Measurements from ENCODE around the gene MARCHF11.

Gene MARCHF11

DNA sequence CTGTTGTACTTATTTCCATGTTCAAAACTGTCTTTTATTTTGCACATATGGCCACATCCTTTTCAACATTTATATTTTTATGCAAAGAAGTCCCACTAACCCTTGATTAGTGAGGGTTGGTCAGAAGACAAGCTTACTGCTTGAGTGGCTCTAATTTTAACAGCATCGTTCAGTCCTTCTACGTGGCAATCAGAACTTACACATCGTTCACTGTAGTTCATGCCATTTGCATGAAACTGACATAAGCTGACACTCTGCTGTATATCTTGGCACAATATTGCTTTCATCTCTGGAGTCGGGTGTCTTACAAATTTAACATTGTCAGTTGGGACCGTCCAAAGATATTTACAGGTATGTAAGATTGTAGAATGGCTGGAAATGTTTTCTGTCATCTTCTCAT is 50.6 kb downstream of the MARCHF11 start:
- no peak for DNase-seq

DNA sequence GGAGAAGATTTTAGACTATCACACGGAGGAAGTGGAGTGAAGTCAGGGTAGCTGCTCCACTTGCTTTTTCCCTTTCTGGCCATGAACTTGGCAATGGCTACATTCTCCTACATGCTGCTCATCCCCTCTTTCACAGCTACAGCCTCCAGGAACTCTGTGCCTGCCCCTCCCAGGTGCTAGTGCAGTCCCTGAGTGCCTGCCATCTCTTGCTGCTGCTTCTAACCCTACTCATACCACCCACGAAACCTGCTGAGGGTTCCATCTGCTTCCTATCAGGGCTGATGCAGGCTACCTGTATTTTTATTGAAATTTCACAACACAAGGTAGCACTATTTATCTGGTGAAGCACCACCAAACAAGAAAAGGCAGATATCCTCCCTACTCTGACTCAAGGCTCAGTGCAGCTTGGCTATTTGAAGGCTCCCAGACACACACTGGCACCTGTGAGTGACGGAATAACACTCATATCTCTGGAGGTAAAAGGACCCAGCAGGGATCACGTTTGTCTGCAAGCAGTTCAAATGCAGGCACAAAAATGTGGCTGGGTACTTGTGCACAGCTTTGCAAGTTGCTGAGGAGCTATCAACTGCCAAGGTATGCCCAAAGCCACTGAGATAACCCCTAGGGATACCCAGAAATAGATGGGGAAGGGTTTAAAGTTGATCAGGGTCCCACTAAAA is 51.6 kb downstream of the MARCHF11 start:
- no peak for DNase-seq

DNA sequence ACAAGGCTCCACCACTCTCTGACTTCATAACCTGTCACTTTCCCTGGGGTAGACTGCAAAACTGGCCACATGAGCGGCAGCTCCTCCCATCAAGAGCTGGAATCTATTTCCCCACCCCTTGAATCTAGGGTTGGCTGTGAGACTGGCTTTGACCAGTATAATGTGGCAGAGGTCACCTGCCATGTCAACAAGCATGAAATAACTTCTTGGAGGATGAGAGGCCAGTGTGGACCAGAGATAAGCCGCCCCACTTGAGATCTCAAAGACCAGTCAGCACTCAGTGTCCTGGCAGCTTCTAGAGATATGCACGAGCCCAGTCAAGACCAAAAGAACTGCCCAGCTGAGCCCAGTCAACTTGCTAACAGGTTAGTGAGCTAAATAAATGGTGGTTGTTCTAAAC is 59.0 kb downstream of the MARCHF11 start:
- no peak for DNase-seq

DNA sequence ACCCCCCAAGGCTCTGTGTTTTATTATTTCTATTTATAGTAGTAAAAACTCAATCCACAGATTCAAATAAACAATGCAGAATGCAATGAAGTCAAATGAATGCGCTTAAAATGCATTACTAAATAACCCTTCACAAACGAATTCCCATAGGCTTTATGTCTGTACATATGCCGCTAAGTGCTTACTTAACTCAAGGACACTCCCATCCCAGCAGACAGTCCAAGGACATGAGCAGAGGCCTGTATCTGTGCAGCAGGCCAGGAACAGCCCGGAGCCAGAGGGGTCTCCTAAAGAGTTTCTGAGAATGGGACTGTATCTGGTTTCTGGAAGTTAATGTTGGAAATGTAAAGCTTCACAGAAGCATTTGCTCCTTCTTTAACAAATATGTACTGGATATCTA is 59.8 kb downstream of the MARCHF11 start:
- no peak for DNase-seq

DNA sequence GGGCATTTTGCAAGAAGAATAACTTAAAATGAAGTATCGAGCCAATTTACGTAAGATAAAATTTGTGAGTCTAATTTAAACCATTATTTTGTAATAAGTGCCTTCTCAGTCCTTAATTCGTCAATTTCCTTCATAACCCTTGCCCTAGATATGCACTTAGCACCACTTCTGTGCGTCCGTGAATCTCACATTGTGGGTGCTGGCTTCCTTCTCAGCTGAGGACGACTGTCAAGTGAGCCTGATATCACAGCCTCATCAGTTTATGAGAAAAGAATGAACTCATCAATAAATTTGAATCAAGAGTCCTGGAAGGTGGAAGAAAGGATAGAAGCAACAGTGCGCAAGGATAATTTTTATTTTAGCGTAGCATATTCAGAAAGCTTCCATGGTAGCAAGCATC is 64.5 kb downstream of the MARCHF11 start:
- DNase-seq = no peak

DNA sequence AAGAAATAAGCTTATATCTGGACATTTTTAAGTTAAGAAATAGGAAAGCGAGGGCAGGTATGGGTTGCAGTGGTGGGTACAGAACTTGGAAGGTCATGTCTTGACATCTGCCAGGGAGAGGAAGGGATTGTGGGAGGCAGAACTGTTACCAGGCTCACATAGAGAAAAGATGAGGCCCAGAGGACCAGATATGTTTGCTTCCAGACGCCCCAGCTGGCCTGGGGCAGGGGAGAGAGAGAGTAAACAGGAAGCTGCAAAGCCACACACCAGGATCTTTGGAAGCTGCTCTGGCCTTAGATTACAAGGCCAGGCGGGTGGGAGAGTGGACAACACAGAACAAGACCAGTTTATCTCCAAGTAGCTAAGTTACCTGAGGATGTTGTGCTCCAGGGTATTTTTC is 71.2 kb downstream of the MARCHF11 start:
- DNase-seq = no peak

DNA sequence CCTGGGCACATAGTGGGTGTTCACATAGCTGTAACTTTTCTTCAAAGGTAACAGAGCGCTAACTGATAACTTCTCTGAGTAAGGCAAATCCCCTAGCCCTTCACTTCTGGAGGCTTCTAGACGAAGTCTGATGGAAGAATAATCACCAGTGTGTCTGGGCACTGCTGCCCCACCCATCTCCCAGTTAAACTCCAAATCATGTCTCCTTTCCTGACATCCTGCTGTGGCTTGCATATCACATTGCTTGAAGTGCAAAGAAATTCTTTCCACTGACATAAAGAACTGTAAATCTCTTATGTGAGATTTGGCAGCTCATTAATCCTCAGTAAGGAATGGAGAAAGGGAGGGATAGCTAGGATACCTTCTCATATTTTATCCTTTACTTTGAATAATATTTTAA is 74.6 kb downstream of the MARCHF11 start:
- no peak for DNase-seq

DNA sequence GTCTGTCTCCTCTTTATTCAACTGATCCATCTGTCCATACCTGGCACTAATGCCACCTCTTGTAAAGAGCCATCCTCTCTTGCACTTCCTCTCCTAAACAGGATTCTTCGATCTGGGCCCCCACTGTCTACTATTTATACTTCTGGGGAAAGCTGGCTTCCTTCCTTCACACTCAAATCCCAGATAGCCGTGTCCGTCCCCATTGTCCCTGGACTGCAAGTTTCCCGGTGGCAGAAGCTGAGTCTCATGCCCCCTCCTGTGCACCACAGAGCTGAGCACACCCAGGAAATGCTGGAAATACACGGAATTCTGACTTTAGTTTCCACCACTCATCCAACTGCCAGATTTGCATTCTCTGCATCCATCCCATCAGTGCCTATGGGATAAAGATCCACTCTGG is 84.0 kb downstream of the MARCHF11 start:
- DNase-seq = no peak

DNA sequence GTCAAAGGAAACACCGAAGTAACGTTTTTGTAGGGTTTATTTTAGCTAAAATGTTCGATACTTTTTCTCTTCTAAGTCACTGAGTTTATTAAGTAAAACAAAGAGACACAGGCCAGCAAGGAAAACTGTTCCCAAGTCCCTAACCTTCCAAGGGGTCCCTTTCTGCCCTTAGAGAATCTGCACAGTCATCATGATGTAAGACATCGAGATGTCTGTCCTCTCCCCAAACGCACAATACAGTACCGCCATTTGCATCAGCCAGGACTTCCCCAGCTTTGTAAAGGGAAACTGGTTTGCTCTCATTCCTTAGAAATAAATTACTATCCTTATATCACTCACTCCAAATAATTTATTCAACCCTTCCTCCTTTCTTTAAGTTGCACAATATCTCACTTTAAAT is 89.3 kb downstream of the MARCHF11 start:
- DNase-seq = no peak

DNA sequence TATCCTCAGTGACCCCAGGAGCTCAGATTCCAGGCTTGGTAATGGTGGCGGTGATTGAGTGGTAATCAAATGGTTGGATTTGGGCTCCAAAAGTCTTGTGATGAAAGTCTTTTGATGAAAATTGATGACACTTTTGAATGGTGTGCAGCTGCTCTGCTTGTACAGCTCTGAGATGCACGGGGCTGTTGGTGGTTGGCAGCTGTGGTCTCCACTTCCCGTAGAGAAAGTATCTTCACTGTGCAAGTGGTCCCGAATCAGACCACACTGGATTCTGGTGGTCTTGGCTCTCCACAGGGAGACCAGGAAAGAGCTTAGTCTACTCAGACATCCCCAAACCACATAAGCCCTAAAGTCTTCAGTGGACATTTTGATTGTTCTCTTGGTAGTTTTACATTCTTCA is 96.6 kb downstream of the MARCHF11 start:
- DNase-seq = no peak

DNA sequence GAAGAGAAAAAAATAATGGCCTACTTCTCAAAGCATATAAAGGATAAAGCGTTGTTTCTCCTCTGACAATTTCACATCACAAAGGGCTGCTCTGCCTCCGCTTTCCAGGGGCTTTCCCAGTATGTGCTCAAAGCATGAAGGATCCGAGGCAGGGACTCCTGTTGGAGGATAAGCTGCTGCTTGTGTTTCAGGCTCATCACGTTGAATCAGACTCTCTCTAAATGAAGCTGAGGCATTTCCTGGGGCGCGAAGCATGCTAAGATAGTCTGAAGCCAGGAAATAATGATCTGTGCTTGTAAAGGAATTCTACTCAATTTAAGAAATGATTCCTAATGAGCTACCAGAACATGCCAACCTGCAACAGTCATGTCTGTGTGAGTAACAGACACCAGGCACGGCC is 97.5 kb downstream of the MARCHF11 start:
- DNase-seq = no peak

DNA sequence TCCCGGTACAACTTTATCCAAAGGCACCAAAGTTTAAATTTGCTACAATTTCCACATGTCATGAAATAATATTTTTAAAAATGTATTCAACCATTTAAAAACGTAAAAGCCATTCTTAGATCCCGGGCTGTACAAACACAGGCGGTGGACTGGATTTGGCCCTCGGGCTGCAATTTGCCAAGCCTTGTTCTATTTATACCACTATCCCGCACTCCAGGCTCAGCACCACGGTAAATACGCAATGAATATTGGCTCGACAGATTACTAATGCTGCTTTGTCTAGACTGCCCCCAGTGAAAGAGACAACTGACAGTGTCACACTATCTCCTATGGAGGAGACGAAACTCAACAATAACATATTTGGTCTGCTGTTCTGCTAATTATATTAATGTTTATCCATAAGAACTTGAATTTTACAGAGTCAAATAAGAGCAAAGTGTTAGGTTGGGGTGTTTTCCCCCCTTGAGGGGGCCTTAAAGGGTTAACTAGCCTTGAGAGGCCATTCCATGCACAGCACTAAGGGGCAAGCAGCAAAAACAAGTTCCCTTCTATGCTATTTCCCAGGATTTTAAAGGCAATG is 98.1 kb downstream of the MARCHF11 start:
- DNase-seq = no peak

DNA sequence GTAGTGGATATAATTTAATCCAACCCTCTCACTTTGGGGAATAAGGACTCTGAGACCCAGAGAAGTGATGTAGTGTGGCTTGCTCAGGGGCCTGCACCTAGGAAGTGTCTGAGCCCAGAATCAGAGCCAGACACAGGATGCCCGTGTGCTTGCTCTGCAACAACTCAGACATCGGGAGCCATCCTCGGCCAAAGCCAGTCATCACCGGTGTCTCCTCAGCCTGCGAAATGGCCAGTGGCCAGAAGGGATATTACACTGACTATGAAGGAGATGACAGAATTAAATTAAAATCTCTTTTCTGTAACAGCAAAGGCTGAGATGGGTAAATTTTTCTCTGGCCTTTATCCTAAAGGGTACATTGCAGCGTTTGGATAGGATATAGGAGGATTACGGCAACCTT is 102.9 kb downstream of the MARCHF11 start:
- DNase-seq = no peak

DNA sequence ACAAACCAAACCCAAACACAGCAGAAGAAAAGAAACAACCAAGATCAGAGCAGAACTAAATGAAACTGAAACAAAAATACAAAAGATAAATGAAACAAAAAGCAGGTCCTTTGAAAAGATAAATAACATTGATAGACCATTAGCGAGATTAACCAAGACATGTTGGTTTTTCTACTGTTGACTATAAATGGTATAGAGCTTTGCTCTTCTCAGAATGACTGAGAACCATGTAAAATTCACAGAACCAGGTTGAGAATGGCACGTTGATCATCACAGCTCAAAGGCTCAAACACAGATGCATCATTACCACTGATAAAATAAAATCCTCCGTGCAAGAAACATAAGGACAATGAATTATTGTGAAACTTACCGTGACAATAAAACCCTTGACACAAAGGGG is 105.2 kb downstream of the MARCHF11 start:
- no peak for DNase-seq

DNA sequence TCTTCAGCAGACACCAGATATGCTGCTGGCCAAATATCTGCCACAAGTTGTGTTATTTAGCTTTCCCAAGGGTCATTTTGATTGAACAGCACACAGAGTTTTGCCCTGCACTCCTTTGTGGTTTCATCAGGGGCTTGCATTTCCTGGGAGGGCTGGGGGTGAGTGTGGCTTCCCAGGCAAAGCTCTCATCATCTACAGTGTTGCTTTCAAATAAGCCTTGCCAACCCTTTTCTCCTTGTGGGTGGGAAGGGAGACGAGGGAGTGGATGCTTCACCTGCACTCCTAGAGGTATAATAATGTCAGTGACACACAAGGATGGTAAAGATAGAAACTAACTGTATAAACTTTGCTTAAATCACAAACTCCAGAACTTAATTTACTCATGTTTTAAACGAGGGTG is 107.0 kb downstream of the MARCHF11 start:
- no peak for DNase-seq

DNA sequence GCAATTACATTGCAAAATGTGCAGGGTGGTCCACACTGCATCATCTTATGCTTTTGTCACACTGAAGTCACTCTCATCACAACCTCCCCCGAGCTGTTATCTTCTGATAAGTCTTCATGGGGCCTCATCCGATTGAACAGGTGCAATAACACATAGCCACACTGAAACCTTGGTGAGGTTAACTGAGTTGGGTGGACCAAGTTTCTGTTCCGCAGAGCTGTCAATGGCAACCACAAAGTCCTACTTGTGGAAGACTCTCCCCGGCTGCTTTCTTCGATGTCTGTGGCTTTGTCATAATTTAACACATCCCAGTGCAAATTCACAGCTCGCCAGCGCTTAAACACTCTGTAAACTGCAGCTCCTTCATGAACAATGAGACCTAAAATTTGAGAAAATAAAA is 112.2 kb downstream of the MARCHF11 start:
- DNase-seq = no peak

DNA sequence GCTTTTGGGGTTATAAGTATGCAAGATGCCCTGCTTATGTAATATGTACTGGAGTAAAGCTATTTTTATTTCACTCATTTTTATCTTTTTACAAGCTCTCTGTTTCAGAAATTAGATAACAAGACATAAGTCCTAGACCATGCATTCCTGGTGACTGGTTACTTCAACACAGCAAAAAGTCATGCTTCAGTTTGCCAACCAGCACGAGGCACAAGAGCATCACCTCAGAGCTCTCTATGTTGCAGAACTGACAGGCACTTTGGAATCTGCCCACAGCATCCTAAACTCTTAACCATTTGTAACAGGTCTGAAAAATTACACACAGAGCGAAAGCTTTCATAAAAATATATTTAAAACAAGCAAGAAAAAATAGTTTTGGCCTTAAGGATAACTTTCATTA is 112.8 kb downstream of the MARCHF11 start:
- DNase-seq = no peak

DNA sequence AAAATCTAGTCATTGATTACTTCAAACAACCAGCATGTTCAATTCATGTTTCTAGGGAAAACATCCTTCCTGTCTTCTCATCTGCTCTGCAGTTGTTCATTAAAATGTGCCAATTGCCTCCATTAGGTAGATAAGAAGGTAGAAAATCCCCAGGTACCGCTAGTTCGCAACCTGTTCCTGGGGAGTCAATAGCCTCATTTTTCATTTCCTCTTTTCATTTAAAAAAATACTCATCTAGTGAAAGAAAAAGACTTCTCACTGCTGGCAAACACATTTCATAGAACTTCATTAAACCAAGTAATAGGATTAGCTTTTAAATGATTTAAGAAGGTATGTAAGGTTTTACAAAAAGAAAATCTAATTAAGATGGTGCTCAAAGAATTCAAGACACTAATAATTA is 113.3 kb downstream of the MARCHF11 start:
- DNase-seq = no peak

DNA sequence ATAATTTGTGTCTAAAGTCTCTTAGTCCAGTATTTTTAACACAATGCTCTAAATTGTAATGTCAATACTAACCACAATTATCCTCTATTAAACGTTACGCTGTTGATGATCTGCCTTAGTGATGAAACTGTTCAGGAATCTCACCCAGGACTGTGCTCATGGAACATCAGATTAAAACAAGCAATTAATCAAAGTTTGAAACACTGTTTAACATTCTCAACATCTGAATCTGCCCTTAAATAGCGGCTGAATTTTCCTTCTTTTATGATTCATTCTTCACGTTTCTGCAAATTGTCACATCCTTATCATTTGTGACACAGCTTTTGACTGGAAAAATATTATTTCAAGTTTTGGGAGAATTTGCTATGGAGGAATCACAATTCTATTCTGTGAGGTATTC is 113.8 kb downstream of the MARCHF11 start:
- DNase-seq = no peak

DNA sequence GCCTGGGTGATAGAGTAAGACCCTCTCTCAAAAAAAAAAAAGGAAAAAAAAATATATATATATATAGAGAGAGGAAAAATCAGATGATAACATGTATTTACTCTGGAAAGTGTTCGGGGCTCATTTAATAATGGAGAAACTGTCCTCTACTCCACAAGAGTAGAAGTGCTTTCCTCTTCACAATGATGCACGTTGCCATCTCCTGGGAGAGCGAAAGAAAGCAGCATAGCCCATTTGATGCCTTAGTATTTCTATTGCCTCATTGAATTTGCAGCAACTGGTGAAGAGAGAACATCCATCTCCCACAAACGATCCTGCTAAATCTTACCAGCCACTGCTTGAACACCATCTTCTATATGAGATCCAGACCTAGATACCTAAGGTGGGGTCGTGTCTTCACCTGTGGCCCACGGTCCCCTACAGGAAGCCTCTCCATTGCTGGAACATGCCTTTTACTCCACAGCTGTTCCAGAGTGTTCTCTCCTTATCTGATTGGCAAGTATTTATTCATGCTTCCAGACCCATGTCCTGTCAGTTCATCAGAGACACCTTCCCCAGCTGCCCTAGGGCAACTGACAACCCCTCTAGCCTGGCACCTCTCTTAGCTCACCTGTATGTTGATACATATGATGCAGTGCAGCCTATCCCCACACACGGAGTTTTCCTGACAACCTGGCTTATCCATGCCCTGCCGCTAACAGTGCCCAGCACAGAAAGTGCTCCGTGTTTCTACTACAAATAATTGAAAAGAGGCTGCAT is 115.3 kb downstream of the MARCHF11 start:
- DNase-seq = no peak

DNA sequence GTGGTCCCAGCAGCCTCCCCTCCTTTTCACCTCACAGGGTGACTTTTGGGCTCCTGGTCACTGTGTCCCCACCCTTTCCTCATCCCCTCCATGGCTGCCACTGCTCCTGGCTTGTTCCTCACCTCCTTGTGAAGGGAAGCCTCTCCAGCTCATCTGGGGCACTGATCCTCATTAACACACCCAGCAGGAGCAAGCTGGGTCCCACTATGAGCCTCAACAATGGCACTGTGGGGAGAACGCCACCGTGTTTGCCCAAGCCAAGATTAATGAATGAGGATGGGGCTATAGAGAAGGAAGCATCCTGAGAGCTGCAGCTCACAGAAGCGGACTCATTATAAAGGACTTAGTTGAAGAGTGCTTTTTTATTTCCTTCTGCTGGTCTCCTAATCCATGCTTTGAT is 118.4 kb downstream of the MARCHF11 start:
- DNase-seq = no peak

DNA sequence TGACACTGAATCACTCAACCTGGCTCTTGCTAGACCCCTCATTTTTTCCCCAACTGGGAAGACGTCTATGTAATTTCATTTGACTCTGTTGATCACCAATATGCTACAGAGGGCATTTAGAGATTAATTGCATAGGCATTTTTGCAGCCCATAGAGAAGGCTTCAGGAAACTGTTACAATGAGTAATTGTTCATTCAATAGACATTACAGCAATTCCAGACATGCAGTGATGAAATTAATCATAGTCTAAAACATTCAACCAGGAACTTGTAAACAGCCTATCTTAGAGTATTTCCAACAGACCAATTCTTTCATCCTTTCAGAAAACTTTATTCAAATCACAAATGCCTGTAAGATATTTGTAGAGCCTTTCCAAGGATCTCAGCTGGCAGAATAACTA is 122.3 kb downstream of the MARCHF11 start:
- DNase-seq = no peak

DNA sequence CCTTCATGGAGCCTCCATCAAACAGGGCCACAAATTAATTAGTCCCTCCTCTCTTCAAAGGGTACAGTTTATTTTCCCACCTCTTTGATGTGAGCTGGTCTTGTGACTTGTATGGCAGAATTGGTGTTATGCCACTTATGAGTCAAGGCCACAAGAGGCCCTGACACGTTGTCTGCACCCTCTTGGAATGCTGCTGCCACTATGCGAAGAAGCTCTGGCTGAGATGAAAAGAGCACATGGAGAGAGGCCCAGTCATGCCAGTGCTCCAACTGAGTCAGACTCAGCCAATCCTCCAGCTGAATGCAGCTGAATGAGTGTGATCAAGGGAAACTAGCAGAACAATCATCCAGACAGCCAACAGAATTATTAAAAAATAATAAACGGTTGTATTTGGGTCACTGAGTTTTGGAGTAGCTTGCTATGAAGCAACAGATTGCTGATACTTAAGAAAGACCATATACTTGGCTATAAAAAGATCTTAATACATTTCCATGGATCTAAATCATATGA is 128.3 kb downstream of the MARCHF11 start:
- DNase-seq = no peak

DNA sequence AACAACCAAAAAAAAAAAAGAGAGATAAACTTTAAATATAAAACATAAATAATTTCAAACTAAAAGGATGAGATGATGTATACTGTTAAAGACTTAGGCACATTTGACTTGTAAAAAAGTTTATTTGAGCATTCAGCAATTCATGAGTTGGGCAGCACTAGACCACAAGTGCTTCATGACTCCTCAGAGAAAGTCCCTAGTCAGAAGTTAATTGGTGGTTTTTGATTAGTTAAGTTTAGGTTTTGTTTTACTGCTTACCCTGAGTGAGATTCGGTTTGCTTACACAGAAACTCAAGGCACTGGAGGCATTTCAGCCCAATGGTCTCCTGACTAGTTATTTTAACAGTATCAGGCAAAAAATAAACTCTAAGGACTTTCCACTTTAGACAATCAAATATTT is 129.2 kb downstream of the MARCHF11 start:
- DNase-seq = no peak
